GM19324 (cell line): ENCODE results near the gene TMEM164.

Source experiments
- ATAC-seq: cut with Tn5 transposase; IDR thresholded peaks from one replicate; pipeline ENCODE4 v1.9.1; 2021; ENCODE audit warnings: mild to moderate bottlenecking, moderate library complexity; ENCODE audit not compliant: unreplicated experiment, low FRiP score

The TMEM164 gene

GRCh38 chrX:110188701-110189558 is 186.0 kb downstream of the TMEM164 start:
- no peak for ATAC-seq

GRCh38 chrX:110192516-110192915 is 189.6 kb downstream of the TMEM164 start:
- ATAC-seq: no peak

GRCh38 chrX:110194977-110195376 is 192.1 kb downstream of the TMEM164 start:
- ATAC-seq: no peak

- ATAC-seq: no peak
Measured at GRCh38 chrX:110201799-110202198, 198.9 kb downstream of the TMEM164 start.

- ATAC-seq: no peak
Measured at GRCh38 chrX:110204986-110205385, 202.1 kb downstream of the TMEM164 start.

- ATAC-seq: no peak
Measured at GRCh38 chrX:110208092-110208491, 205.2 kb downstream of the TMEM164 start.

- no peak for ATAC-seq
Measured at GRCh38 chrX:110210417-110211139, 207.7 kb downstream of the TMEM164 start.

GRCh38 chrX:110211340-110211739 is 208.4 kb downstream of the TMEM164 start:
- no peak for ATAC-seq

GRCh38 chrX:110212299-110212698 is 209.4 kb downstream of the TMEM164 start:
- ATAC-seq: no peak

GRCh38 chrX:110213183-110213582 is 210.3 kb downstream of the TMEM164 start:
- no peak for ATAC-seq

- ATAC-seq: no peak
Measured at GRCh38 chrX:110214684-110215083, 211.8 kb downstream of the TMEM164 start.

GRCh38 chrX:110215411-110215810 is 212.5 kb downstream of the TMEM164 start:
- no peak for ATAC-seq

GRCh38 chrX:110216027-110216426 is 213.1 kb downstream of the TMEM164 start:
- ATAC-seq: no peak

- ATAC-seq: no peak
Measured at GRCh38 chrX:110218591-110218990, 215.7 kb downstream of the TMEM164 start.

GRCh38 chrX:110219920-110220319 is 217.0 kb downstream of the TMEM164 start:
- ATAC-seq: no peak

GRCh38 chrX:110222497-110223257 is 219.8 kb downstream of the TMEM164 start:
- no peak for ATAC-seq

- no peak for ATAC-seq
Measured at GRCh38 chrX:110224926-110225617, 222.2 kb downstream of the TMEM164 start.

GRCh38 chrX:110226931-110227330 is 224.0 kb downstream of the TMEM164 start:
- no peak for ATAC-seq
